Stimulated activated CD8-positive, alpha-beta memory T cell treated with anti-CD3 and anti-CD28 coated beads, Interleukin-4, amount 100 ng/mL, for 1 hour (primary cell): ENCODE measurements around the gene RPL28.
"Not testable (repeated sequence)": the region's sequence is repeated elsewhere in the genome, so short reads cannot be mapped to it uniquely, and the experiment has no call there.

Experiments used
- DNase-seq, 2 donors: peaks; one replicate each; pipeline ENCODE4 v3.0.0-alpha.2; 2020; ENCODE audit warnings: low read depth in 2 of 2, low spot score in 1 of 2

The RPL28 gene

GRCh38 chr19:55391191-55391670, 5.5 kb downstream of the RPL28 start:
- no peak for DNase-seq

GRCh38 chr19:55391702-55392615, 6.2 kb downstream of the RPL28 start:
- no peak for DNase-seq

GRCh38 chr19:55392820-55393761, 7.4 kb downstream of the RPL28 start:
- no peak for DNase-seq

GRCh38 chr19:55398200-55398925, 12.6 kb downstream of the RPL28 start:
- DNase-seq, result no peak

GRCh38 chr19:55400281-55401087, 14.8 kb downstream of the RPL28 start:
- no peak for DNase-seq

GRCh38 chr19:55401390-55401789, 15.7 kb downstream of the RPL28 start:
- DNase-seq, result not testable (repeated sequence)

GRCh38 chr19:55402509-55402908, 16.8 kb downstream of the RPL28 start:
- DNase-seq, result no peak

- no peak for DNase-seq
These were observed 19.9 kb downstream of the RPL28 start for GRCh38 chr19:55405638-55406037.

- DNase-seq, result no peak
These were observed 20.5 kb downstream of the RPL28 start for GRCh38 chr19:55406091-55406825.

GRCh38 chr19:55406826-55407549, 21.3 kb downstream of the RPL28 start:
- DNase-seq, result no peak

- not testable (repeated sequence) for DNase-seq
These were observed 21.7 kb downstream of the RPL28 start, which contains the start of gene UBE2S for GRCh38 chr19:55407550-55407799. Gene UBE2S, minus strand, starts transcription at chr19:55407788. Its CDS starts 199 bp downstream, at chr19:55407589.

- peak; percentile 90 to 94 for DNase-seq
These were observed 22.2 kb downstream of the RPL28 start for GRCh38 chr19:55407800-55408532.

GRCh38 chr19:55408533-55408872, 22.8 kb downstream of the RPL28 start:
- DNase-seq, result no peak

GRCh38 chr19:55409179-55409578, 23.4 kb downstream of the RPL28 start:
- not testable (repeated sequence) for DNase-seq

GRCh38 chr19:55410168-55410567, 24.4 kb downstream of the RPL28 start:
- no peak for DNase-seq

- DNase-seq, result peak in 1 of 2 donors; percentile 26
These were observed 32.5 kb downstream of the RPL28 start for GRCh38 chr19:55418185-55418584.

GRCh38 chr19:55419103-55419502, 33.4 kb downstream of the RPL28 start:
- DNase-seq, result no peak

GRCh38 chr19:55419624-55420236, 34.0 kb downstream of the RPL28 start:
- DNase-seq, result no peak
